GM12878 (cell line): ENCODE results near the gene FCER1G. TPM values are rescaled to one million over a fixed set of nuclear protein-coding genes. Genes with fewer than 3 reads are reported as not detected.

ENCODE experiments used
- ATAC-seq: fragments of 200-7000 bp; cut with Tn5 transposase; 3 replicates; pipeline ENCODE4 v1.9.1; 2020; ENCODE audit warnings: mild to moderate bottlenecking, moderate library complexity
- BruUV-seq: library from RNA; stranded (reverse); fragments of 400-500 nt; replicated peaks from 2 replicates; lab custom pipeline; 2021; lab: Mats Ljungman, UMichigan
- CTCF ChIA-PET: fragments of 300-600 bp; sonication (Branson Sonifier 250); formaldehyde crosslinking; extraction: SDS; loops from one replicate; lab custom pipeline; 2021; ENCODE audit warnings: inconsistent platforms; lab: Yijun Ruan, JAX
- POLR2A ChIA-PET: fragments of 350-600 bp; formaldehyde crosslinking; extraction: SDS; loops from one replicate; lab custom pipeline; 2021; ENCODE audit warnings: inconsistent platforms; lab: Charles Lee
- RAD21 ChIA-PET: fragments of 300-600 bp; sonication (Branson Sonifier 250); formaldehyde crosslinking; loops from one replicate; lab custom pipeline; 2023; ENCODE audit warnings: antibody characterized with exemption; ENCODE audit not compliant: unreplicated experiment; lab: Charles Lee
- SMC1A ChIA-PET: fragments of 300-600 bp; sonication (Branson Sonifier 250); formaldehyde crosslinking; loops from one replicate; lab custom pipeline; 2023; ENCODE audit not compliant: unreplicated experiment, uncharacterized antibody; lab: Charles Lee
- DNase-seq: peaks from one replicate; pipeline ENCODE4 v3.0.0-alpha.2; 2011; ENCODE audit warnings: low read depth, low spot score
- FAIRE-seq: peaks from 3 replicates; lab custom pipeline; 2011; peaks lifted over from hg19 to GRCh38; lab: Jason Lieb, UNC
- H2AFZ ChIP-seq: 2 replicates; pipeline ENCODE4 v1.6.0; 2011; ENCODE audit warnings: low read depth, low read length, control low read depth; ENCODE audit not compliant: control insufficient read depth
- H3K27ac ChIP-seq: 2 replicates; pipeline ENCODE4 v1.5.1; 2011; ENCODE audit warnings: control low read depth; ENCODE audit not compliant: control insufficient read depth, insufficient read depth
- H3K27me3 ChIP-seq, 2 experiments: replicated peaks in 1 of 2; 2 replicates each; pipeline versions ENCODE4 v1.6.0 to v1.6.1; 2011; ENCODE audit warnings: low read length in 1 of 2; ENCODE audit not compliant: control insufficient read depth in 2 of 2, insufficient read depth in 2 of 2
- H3K36me3 ChIP-seq, 2 experiments: 2 replicates each; pipeline ENCODE4 v1.5.1; 2011; ENCODE audit warnings: low read length in 1 of 2; ENCODE audit not compliant: control insufficient read depth in 2 of 2, insufficient read depth in 2 of 2
- H3K4me1 ChIP-seq: 2 replicates; pipeline ENCODE4 v1.6.1; 2011; ENCODE audit warnings: mild to moderate bottlenecking, low read length, moderate library complexity, mixed read lengths; ENCODE audit not compliant: control insufficient read depth, insufficient read depth
- H3K4me2 ChIP-seq: 2 replicates; pipeline ENCODE4 v1.6.0; 2011; ENCODE audit warnings: control low read depth; ENCODE audit not compliant: control insufficient read depth, insufficient read depth
- H3K4me3 ChIP-seq: fragments of 200-600 bp; sonication (generic); 2 replicates; pipeline ENCODE4 v1.5.1; 2016
- H3K79me2 ChIP-seq: 2 replicates; pipeline ENCODE4 v1.6.0; 2011; ENCODE audit warnings: low read length; ENCODE audit not compliant: control insufficient read depth, insufficient read depth
- H3K9ac ChIP-seq: 2 replicates; pipeline ENCODE4 v1.8.0; 2011; ENCODE audit warnings: low read length, control low read depth, mixed read lengths; ENCODE audit not compliant: control insufficient read depth, insufficient read depth
- H3K9me3 ChIP-seq: replicated peaks from 3 replicates; pipeline ENCODE4 v1.5.1; 2011; ENCODE audit warnings: mild to moderate bottlenecking, low read length; ENCODE audit not compliant: control insufficient read depth, insufficient read depth
- H4K20me1 ChIP-seq: 2 replicates; pipeline ENCODE4 v1.6.0; 2011; ENCODE audit not compliant: control insufficient read depth, insufficient read depth
- BMI1 ChIP-seq: fragments of 450-650 bp; IDR thresholded peaks from 2 replicates; pipeline ENCODE4 v1.6.1; 2016; ENCODE audit warnings: mild to moderate bottlenecking, moderate library complexity, borderline replicate concordance
- CBX5 ChIP-seq: sonication (generic); IDR thresholded peaks from 2 replicates; pipeline ENCODE4 v1.6.1; 2016; ENCODE audit warnings: low read depth, moderate library complexity, mild to moderate bottlenecking, inconsistent platforms
- DPF2 ChIP-seq: fragments of 450-650 bp; IDR thresholded peaks from 2 replicates; pipeline ENCODE4 v1.6.1; 2017; ENCODE audit warnings: mild to moderate bottlenecking
- EGR1 ChIP-seq, 2 experiments: IDR thresholded peaks; 1 replicate in 1 of 2; 2 replicates in 1 of 2; pipeline ENCODE4 v1.6.1; 2011 to 2012; ENCODE audit warnings: low read depth in 2 of 2, low read length in 2 of 2, borderline replicate concordance in 1 of 2, mild to moderate bottlenecking in 1 of 2, moderate library complexity in 1 of 2
- ESRRA ChIP-seq: IDR thresholded peaks from 2 replicates; pipeline ENCODE4 v1.6.1; 2012; ENCODE audit warnings: mild to moderate bottlenecking, low read length, improper control_type of control experiment
- MTA2 ChIP-seq: fragments of 450-650 bp; IDR thresholded peaks from 2 replicates; pipeline ENCODE4 v1.6.1; 2016; ENCODE audit warnings: low read depth, mild to moderate bottlenecking, moderate library complexity
- PAX5 ChIP-seq: IDR thresholded peaks from 2 replicates; pipeline ENCODE4 v1.6.1; 2011; ENCODE audit warnings: low read depth, low read length, borderline replicate concordance
- POLR2A ChIP-seq: IDR thresholded peaks from 2 replicates; pipeline ENCODE4 v1.6.1; 2011; ENCODE audit warnings: low read depth, mild to moderate bottlenecking, low read length
- POLR2AphosphoS5 ChIP-seq: IDR thresholded peaks from 2 replicates; pipeline ENCODE4 v1.6.1; 2011; ENCODE audit warnings: mild to moderate bottlenecking, low read length, inconsistent platforms
- SUZ12 ChIP-seq: fragments of 200-600 bp; sonication (generic); IDR thresholded peaks from one replicate; pipeline ENCODE4 v1.6.1; 2018; ENCODE audit warnings: antibody characterized with exemption, mild to moderate bottlenecking; ENCODE audit not compliant: unreplicated experiment
- TCF7 ChIP-seq: IDR thresholded peaks from 2 replicates; pipeline ENCODE4 v1.6.1; 2014; ENCODE audit warnings: antibody characterized with exemption, borderline replicate concordance
- YBX1 ChIP-seq: fragments of 450-650 bp; IDR thresholded peaks from 2 replicates; pipeline ENCODE4 v1.6.1; 2016; ENCODE audit warnings: antibody characterized with exemption
- ZNF24 ChIP-seq: fragments of 450-650 bp; IDR thresholded peaks from 2 replicates; pipeline ENCODE4 v1.6.1; 2017; ENCODE audit warnings: antibody characterized with exemption, mild to moderate bottlenecking
- WGBS: methylation state at CpG from one replicate; pipeline ENCODE4 v1.1.6; 2016; ENCODE audit warnings: low lambda C conversion rate; ENCODE audit not compliant: insufficient replicate concordance, insufficient coverage; ENCODE audit errors: missing lambda C conversion rate; 5-methylcytosine and 5-hydroxymethylcytosine counted together
- in situ Hi-C: fragments of 300-500 bp; cut with MboI; formaldehyde crosslinking; loops from 9 replicates; pipeline ENCODE4 v1.14.3; 2018; ENCODE audit warnings: mixed read lengths
- intact Hi-C: fragments of 100-400 bp; cut with micrococcal nuclease; formaldehyde crosslinking; loops from one replicate; pipeline ENCODE4 v1.14.2; 2022; ENCODE audit not compliant: unreplicated experiment
- polyA plus RNA-seq, 11 experiments: library from polyadenylated mRNA; depleted of rRNA in 4 of 11; unstranded in 6 of 11; stranded (reverse) in 5 of 11; fragments of >200 nt; fragmentation: Nextera tagmentation in 4 of 11; fragmentation: Illumina TruSeq in 1 of 11; extraction: Ambion mirVana in 4 of 11; extraction: Trizol in 1 of 11; gene quantifications; 1 replicate in 1 of 11; 2 replicates in 10 of 11; pipeline versions ENCODE4 v1.2.1 to v1.2.3, GENCODE V29; 2011 to 2016; ENCODE audit warnings: inconsistent platforms in 2 of 11, missing spikeins in 2 of 11, low read depth in 1 of 11
- total RNA-seq, 4 experiments: library from RNA; depleted of rRNA in 3 of 4; stranded (reverse); fragments of >200 nt in 3 of 4; fragmentation: Illumina TruSeq in 1 of 4; extraction: Trizol in 1 of 4; gene quantifications; 2 replicates each; pipeline versions ENCODE4 v1.2.1 to v1.2.3, GENCODE V29; 2013 to 2021
- TF ChIP-seq, protein P1 (sequence below): fragments of 450-650 bp; IDR thresholded peaks from 2 replicates; pipeline ENCODE4 v1.6.1; 2018; ENCODE audit warnings: borderline replicate concordance, mild to moderate bottlenecking; ENCODE audit not compliant: partially characterized antibody
- TF ChIP-seq, protein P2 (sequence below): fragments of 450-650 bp; formaldehyde crosslinking; IDR thresholded peaks from 2 replicates; pipeline ENCODE4 v1.4.0; 2020; ENCODE audit warnings: mild to moderate bottlenecking, moderate library complexity

Gene FCER1G
- total and polyA plus RNA-seq, 10 of the 15 experiments (the other 5 are each of a cell fraction or from before 2014, with no cell fraction given): 0.40 to 1.9 (median 0.89) TPM

DNA sequence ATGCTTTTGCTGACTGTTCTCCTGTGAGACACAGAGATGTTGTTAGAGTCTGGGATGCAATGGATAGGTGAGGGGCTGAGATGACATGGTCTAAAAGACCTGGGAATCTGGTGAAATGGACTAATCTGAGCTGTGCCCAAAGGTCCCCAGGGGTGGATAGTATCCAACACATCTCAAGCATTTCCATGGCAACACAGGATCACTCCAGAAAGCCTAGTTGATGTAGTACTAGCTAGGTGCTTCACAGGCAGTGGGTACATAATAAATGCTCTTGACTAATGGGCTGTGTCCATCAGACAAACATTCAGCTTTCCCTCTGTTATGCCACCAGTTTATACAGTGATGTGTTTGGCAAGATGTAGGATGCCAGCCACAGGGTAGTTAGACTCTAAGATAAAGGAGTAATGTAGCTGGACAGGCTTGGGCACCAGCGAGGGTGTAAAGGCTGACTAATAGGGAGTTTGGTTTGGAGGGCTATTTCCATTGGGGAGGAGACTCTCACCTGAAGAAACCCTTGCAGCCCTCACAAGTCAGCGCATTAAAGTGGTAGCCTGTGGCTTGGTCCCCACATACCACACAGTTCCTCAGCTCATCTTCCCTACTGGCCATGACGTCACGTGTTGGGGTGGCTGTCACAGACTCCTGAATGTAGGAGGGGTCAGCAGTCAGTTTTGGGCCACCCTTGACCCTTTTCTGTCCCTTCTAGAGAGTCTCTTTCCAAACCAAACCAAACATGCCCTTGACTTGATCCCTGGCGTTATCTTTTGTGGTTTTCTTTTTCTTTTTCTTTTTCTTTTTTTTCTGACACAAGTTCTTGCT, 21.1 kb downstream of the FCER1G start:
- Histone ChIP-seq H2AFZ (no peak overlapping the region), H3K4me3 (no peak overlapping the region), H3K9ac (no peak overlapping the region), H3K27me3 (no peaks in the 10 kb centered on the region), H3K9me3 (no peaks in the 10 kb centered on the region), H3K79me2 (no peaks in the 10 kb centered on the region), H3K27ac (no peak overlapping the region), H3K4me2 (no peak overlapping the region), H4K20me1 (no peaks in the 10 kb centered on the region), H3K36me3 (no peaks in the 10 kb centered on the region)
- ChIA-PET SMC1A (interaction anchor here (0.6 to 1.8 kb wide), 8 partner anchors 9 to 923 kb away, joined by 3 to 7 read pairs (median 3); partner anchors contain the start of gene TOMM40L), POLR2A (interaction anchor here (1.0 kb wide), 1 partner anchor 40 kb away, joined by 3 read pairs; no protein-coding TSS in a partner anchor), CTCF (interaction anchor here (0.8 to 2.9 kb wide), 4 partner anchors 9 to 146 kb away, joined by 3 to 10 read pairs (median 6); partner anchors contain the start of gene TOMM40L), RAD21 (interaction anchor here (1.0 kb wide), 1 partner anchor 138 kb away, joined by 3 read pairs; no protein-coding TSS in a partner anchor)
- FAIRE-seq: no peak
- in situ Hi-C loops: no loop called here
- ATAC-seq: no peak
- BruUV-seq: no TSS peak
- intact Hi-C loops: no loop called here
- 66% methylated on average over 5 of the region's 5 CpGs for WGBS
- no peak for DNase-seq
- TF ChIP-seq, protein P1, sequence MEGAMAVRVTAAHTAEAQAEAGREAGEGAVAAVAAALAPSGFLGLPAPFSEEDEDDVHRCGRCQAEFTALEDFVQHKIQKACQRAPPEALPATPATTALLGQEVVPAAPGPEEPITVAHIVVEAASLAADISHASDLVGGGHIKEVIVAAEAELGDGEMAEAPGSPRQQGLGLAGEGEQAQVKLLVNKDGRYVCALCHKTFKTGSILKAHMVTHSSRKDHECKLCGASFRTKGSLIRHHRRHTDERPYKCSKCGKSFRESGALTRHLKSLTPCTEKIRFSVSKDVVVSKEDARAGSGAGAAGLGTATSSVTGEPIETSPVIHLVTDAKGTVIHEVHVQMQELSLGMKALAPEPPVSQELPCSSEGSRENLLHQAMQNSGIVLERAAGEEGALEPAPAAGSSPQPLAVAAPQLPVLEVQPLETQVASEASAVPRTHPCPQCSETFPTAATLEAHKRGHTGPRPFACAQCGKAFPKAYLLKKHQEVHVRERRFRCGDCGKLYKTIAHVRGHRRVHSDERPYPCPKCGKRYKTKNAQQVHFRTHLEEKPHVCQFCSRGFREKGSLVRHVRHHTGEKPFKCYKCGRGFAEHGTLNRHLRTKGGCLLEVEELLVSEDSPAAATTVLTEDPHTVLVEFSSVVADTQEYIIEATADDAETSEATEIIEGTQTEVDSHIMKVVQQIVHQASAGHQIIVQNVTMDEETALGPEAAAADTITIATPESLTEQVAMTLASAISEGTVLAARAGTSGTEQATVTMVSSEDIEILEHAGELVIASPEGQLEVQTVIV: no peak
- no peak for TF ChIP-seq MTA2
- TF ChIP-seq BMI1: no peak
- TF ChIP-seq SUZ12: no peak
- no peak for TF ChIP-seq POLR2AphosphoS5
- no peak for TF ChIP-seq POLR2A
- TF ChIP-seq, protein P2, sequence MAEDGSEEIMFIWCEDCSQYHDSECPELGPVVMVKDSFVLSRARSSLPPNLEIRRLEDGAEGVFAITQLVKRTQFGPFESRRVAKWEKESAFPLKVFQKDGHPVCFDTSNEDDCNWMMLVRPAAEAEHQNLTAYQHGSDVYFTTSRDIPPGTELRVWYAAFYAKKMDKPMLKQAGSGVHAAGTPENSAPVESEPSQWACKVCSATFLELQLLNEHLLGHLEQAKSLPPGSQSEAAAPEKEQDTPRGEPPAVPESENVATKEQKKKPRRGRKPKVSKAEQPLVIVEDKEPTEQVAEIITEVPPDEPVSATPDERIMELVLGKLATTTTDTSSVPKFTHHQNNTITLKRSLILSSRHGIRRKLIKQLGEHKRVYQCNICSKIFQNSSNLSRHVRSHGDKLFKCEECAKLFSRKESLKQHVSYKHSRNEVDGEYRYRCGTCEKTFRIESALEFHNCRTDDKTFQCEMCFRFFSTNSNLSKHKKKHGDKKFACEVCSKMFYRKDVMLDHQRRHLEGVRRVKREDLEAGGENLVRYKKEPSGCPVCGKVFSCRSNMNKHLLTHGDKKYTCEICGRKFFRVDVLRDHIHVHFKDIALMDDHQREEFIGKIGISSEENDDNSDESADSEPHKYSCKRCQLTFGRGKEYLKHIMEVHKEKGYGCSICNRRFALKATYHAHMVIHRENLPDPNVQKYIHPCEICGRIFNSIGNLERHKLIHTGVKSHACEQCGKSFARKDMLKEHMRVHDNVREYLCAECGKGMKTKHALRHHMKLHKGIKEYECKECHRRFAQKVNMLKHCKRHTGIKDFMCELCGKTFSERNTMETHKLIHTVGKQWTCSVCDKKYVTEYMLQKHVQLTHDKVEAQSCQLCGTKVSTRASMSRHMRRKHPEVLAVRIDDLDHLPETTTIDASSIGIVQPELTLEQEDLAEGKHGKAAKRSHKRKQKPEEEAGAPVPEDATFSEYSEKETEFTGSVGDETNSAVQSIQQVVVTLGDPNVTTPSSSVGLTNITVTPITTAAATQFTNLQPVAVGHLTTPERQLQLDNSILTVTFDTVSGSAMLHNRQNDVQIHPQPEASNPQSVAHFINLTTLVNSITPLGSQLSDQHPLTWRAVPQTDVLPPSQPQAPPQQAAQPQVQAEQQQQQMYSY (CRISPR knock-in tag): no peak
- no peak for TF ChIP-seq EGR1 (IDR thresholded peaks at IDR 0.05; ENCODE audit: borderline replicate concordance in 1 of 2, low read depth in 2 of 2, low read length in 2 of 2)
- TF ChIP-seq TCF7: no peak
- no peak for TF ChIP-seq ESRRA
- no peak for TF ChIP-seq CBX5
- TF ChIP-seq DPF2: no peak
- no peak for TF ChIP-seq PAX5
- no peak for TF ChIP-seq ZNF24
- no peak for TF ChIP-seq YBX1
- TF ChIP-seq, all 136 proteins: peak for 0
- no peaks in the 10 kb centered on the region for H3K4me1 ChIP-seq
